Muscle of arm (tissue), 12 donors: ENCODE measurements around the gene ARHGAP6. TPM values are rescaled to one million over a fixed set of nuclear protein-coding genes. Genes with fewer than 3 reads are reported as not detected.

ENCODE experiments used
- DNase-seq: peaks from one replicate; pipeline ENCODE4 v3.0.0-alpha.2; 2013
- polyA plus RNA-seq, 12 donors: library from polyadenylated mRNA; unstranded; fragments of 120-200 nt; gene quantifications; one replicate each; pipeline ENCODE4 v1.2.1, GENCODE V29; 2013; ENCODE audit not compliant: insufficient read length in 12 of 12

Gene ARHGAP6
- polyA plus RNA-seq, 12 donors, result 5.3 to 11.1 (median 9.9) TPM; not detected in 1

- DNase-seq, result no peak
Observed at GRCh38 chrX:11103751-11104150, 562.0 kb downstream of the ARHGAP6 start.

DNA sequence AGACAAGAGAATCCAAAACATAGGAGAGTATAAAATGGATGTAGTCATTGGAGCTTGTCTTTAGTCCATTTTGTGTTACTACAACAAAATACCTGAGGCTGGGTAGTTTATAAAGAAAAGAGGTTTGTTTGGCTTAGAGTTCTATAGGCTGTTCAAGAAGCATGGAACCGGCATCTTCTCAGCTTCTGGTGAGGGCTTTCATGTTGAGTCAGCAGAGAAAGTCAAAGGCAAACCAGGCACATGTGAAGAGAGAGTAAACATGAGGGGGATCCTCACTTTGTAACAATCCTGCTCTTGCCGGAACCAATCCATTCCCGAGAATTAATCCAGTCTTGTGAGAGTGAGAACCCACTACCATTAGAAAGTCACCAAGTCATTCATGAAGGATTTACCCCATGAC, 562.7 kb downstream of the ARHGAP6 start:
- DNase-seq, result no peak

DNA sequence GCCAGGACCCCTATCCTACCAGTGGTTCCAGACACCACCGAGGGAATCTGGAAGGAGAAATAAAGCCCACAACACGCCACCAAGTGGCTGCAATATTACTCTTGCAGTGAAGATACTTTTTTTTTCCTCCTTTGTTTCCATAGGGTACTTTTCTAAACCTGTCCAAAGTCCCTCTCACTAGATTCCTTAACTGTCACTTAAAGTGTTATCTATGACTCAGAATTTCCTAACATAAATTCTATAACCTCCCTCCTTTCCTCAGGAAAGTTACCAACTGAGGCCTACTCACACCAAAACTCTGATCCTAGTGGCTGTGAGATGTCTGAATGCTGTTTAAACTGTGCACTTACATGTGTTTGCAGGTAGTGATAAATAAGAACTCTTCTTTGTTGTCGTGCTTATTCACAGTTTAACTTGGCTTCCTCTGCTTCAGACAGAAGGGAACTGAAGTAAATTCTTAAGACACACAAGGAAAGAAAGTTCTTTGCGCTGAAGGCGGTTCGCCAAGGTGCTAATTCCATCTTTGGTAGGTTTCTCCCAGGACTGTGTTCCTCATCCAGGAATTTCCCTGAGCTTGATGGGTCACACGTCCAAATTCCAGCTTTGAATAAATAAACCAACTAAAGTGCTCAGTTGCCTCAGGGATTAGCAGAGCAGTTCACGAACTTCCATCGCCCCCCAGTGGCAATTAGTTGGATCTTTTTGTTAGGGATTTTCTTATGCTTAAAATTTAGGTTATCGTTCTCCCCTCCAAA, 565.3 kb downstream of the ARHGAP6 start:
- DNase-seq, result peak; percentile 66

DNA sequence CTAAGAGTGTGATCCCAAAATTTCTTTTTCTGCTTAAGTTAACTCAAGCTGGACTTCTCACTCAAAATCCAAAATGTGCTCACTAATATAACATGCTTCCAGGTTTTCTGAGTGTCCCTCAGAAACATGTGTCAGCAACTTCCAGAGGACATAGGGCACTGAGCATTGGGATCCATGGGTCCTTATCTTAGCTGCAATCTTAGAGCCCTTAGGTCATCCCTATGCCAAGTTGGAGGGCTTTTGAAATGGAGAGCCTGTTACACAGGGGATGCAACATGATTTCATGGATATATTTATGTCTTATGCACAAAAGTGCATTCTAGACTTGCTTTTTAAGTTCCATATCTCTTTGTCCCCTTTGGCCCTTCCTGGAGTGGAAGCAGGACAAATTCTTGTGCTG, 566.3 kb downstream of the ARHGAP6 start:
- no peak for DNase-seq

DNA sequence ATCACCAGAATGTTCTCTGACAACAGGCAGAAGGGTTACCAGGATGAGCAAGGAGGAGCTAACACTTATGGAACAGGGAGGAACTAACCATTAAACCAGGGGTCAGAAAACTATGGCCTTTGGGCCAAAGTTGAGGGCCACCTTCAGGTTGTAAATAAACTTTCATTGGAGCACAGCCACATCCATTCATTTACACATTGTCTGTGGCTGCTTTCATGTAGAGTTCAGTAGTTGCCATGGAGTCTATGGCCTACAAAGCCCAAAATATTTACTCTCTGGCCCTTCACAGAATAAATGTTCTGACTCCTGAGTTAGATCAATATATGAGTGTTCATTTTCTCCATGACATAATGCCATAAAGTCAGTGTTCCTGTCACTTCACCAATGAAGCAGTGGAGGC, 567.8 kb downstream of the ARHGAP6 start:
- no peak for DNase-seq

GRCh38 chrX:11089802-11090201, 575.9 kb downstream of the ARHGAP6 start:
- DNase-seq, result no peak

Other genes with a start within 250 kb of the ARHGAP6 start
- gene MSL3, start 92.3 kb upstream of the ARHGAP6 start, polyA plus RNA-seq, result 10 to 100 TPM in 11 of 12 donors, not detected in 1; 20.4 to 46.9 (median 27.2) TPM